IMR-90 (cell line): ENCODE results near the gene ANO8. TPM values are rescaled to one million over a fixed set of nuclear protein-coding genes. Genes with fewer than 3 reads are reported as not detected.

Experiments
- ATAC-seq: fragments of 200-7000 bp; cut with Tn5 transposase; 2 replicates; pipeline ENCODE4 v1.9.1; 2020; ENCODE audit warnings: low read depth, mild to moderate bottlenecking, moderate library complexity
- BruUV-seq: library from RNA; stranded (reverse); fragments of 400-500 nt; replicated peaks from 2 replicates; lab custom pipeline; 2021; lab: Mats Ljungman, UMichigan
- CTCF ChIA-PET: fragments of 300-600 bp; formaldehyde crosslinking; extraction: SDS; loops from one replicate; lab custom pipeline; 2021; ENCODE audit warnings: antibody characterized with exemption; lab: Yijun Ruan, JAX
- POLR2A ChIA-PET: fragments of 300-600 bp; sonication (Branson Sonifier 250); formaldehyde crosslinking; loops from one replicate; lab custom pipeline; 2022; ENCODE audit warnings: antibody characterized with exemption; ENCODE audit not compliant: unreplicated experiment; lab: Charles Lee
- DNase-seq: peaks from one replicate; pipeline ENCODE4 v3.0.0; 2013
- H2AFZ ChIP-seq: replicated peaks from 2 replicates; pipeline ENCODE3; 2013; ENCODE audit warnings: low read length, mild to moderate bottlenecking; ENCODE audit not compliant: poor library complexity
- H2AK5ac ChIP-seq: 2 replicates; pipeline ENCODE4 v1.6.1; 2013; ENCODE audit warnings: low read depth, low read length, inconsistent platforms
- H2AK9ac ChIP-seq: replicated peaks from 2 replicates; pipeline ENCODE3; 2013; ENCODE audit warnings: mild to moderate bottlenecking, low read depth, low read length, moderate library complexity; ENCODE audit not compliant: poor library complexity
- H2BK120ac ChIP-seq: 2 replicates; pipeline ENCODE4 v1.6.1; 2013; ENCODE audit warnings: low read depth, low read length, inconsistent platforms
- H2BK15ac ChIP-seq: 3 replicates; pipeline ENCODE4 v1.6.1; 2013; ENCODE audit warnings: low read depth, low read length, inconsistent platforms
- H2BK20ac ChIP-seq: 2 replicates; pipeline ENCODE4 v1.6.1; 2013; ENCODE audit warnings: low read depth, mild to moderate bottlenecking, inconsistent platforms, low read length, moderate library complexity
- H2BK5ac ChIP-seq: 2 replicates; pipeline ENCODE4 v1.6.1; 2013; ENCODE audit warnings: mild to moderate bottlenecking, low read depth, low read length, inconsistent platforms; ENCODE audit not compliant: poor library complexity, severe bottlenecking
- H3K14ac ChIP-seq: replicated peaks from 2 replicates; pipeline ENCODE4 v1.6.1; 2013; ENCODE audit warnings: low read depth, low read length, inconsistent platforms
- H3K18ac ChIP-seq: 2 replicates; pipeline ENCODE4 v1.6.1; 2013; ENCODE audit warnings: low read depth, low read length, control low read depth
- H3K23ac ChIP-seq: 2 replicates; pipeline ENCODE4 v1.6.1; 2013; ENCODE audit warnings: low read depth, low read length, inconsistent platforms
- H3K27ac ChIP-seq: 2 replicates; pipeline ENCODE4 v1.5.1; 2013; ENCODE audit warnings: mild to moderate bottlenecking, control low read depth, low read length; ENCODE audit not compliant: insufficient read depth
- H3K27me3 ChIP-seq: 2 replicates; pipeline ENCODE4 v1.6.1; 2013; ENCODE audit warnings: low read length; ENCODE audit not compliant: control insufficient read depth, insufficient read depth
- H3K36me3 ChIP-seq: 2 replicates; pipeline ENCODE4 v1.6.1; 2013; ENCODE audit warnings: low read length, mixed read lengths; ENCODE audit not compliant: control insufficient read depth, insufficient read depth
- H3K4ac ChIP-seq: 2 replicates; pipeline ENCODE4 v1.6.1; 2013; ENCODE audit warnings: low read depth, low read length, inconsistent platforms
- H3K4me1 ChIP-seq: 2 replicates; pipeline ENCODE4 v1.6.1; 2013; ENCODE audit warnings: low read length, mixed read lengths; ENCODE audit not compliant: control insufficient read depth, insufficient read depth
- H3K4me2 ChIP-seq: 2 replicates; pipeline ENCODE4 v1.6.1; 2013; ENCODE audit warnings: low read depth, mild to moderate bottlenecking, control low read depth, low read length, moderate library complexity
- H3K4me3 ChIP-seq: 2 replicates; pipeline ENCODE4 v1.5.1; 2013; ENCODE audit warnings: low read depth, mild to moderate bottlenecking, control low read depth, low read length, moderate library complexity; ENCODE audit not compliant: insufficient read depth
- H3K56ac ChIP-seq: 2 replicates; pipeline ENCODE4 v1.6.1; 2013; ENCODE audit warnings: low read length, inconsistent platforms; ENCODE audit not compliant: insufficient read depth; ENCODE audit errors: extremely low read depth
- H3K79me1 ChIP-seq, 2 experiments: 2 replicates each; pipeline ENCODE4 v1.6.1; 2013; ENCODE audit warnings: low read length in 2 of 2, inconsistent platforms in 1 of 2, low read depth in 1 of 2
- H3K9ac ChIP-seq: 2 replicates; pipeline ENCODE4 v1.6.1; 2013; ENCODE audit warnings: low read depth, low read length, control low read depth
- H3K9me1 ChIP-seq: 2 replicates; pipeline ENCODE4 v1.6.1; 2013; ENCODE audit warnings: low read length, inconsistent platforms; ENCODE audit not compliant: insufficient read depth
- H3K9me3 ChIP-seq: 2 replicates; pipeline ENCODE4 v1.6.1; 2013; ENCODE audit warnings: low read length; ENCODE audit not compliant: control insufficient read depth, insufficient read depth
- H4K20me1 ChIP-seq: 2 replicates; pipeline ENCODE4 v1.6.1; 2013; ENCODE audit warnings: low read length, inconsistent platforms; ENCODE audit not compliant: insufficient read depth
- H4K5ac ChIP-seq: 2 replicates; pipeline ENCODE4 v1.6.1; 2013; ENCODE audit warnings: mild to moderate bottlenecking, low read depth, low read length, control low read depth
- H4K8ac ChIP-seq, 2 experiments: 2 replicates each; pipeline ENCODE4 v1.6.1; 2013; ENCODE audit warnings: low read depth in 2 of 2, low read length in 2 of 2, control low read depth in 1 of 2, inconsistent platforms in 1 of 2
- H4K91ac ChIP-seq: 2 replicates; pipeline ENCODE4 v1.6.1; 2013; ENCODE audit warnings: low read depth, low read length, inconsistent platforms; ENCODE audit not compliant: insufficient read depth
- BHLHE40 ChIP-seq: fragments of 150-350 bp; IDR thresholded peaks from 2 replicates; pipeline ENCODE4 v1.6.1; 2016; ENCODE audit warnings: mild to moderate bottlenecking, low read depth, low read length
- CEBPB ChIP-seq: IDR thresholded peaks from 2 replicates; pipeline ENCODE4 v1.6.1; 2012; ENCODE audit warnings: low read depth, low read length, improper control_type of control experiment
- CHD1 ChIP-seq: IDR thresholded peaks from 2 replicates; pipeline ENCODE4 v1.6.1; 2012; ENCODE audit warnings: low read depth, low read length, improper control_type of control experiment
- FOS ChIP-seq: fragments of 150-350 bp; IDR thresholded peaks from 2 replicates; pipeline ENCODE4 v1.6.1; 2016; ENCODE audit warnings: low read depth, low read length
- MAFK ChIP-seq: IDR thresholded peaks from 2 replicates; pipeline ENCODE4 v1.6.1; 2012; ENCODE audit warnings: low read depth, low read length, improper control_type of control experiment
- MAZ ChIP-seq: IDR thresholded peaks from 2 replicates; pipeline ENCODE4 v1.6.1; 2012; ENCODE audit warnings: low read depth, mild to moderate bottlenecking, low read length, improper control_type of control experiment, moderate library complexity, borderline replicate concordance
- MXI1 ChIP-seq: IDR thresholded peaks from 2 replicates; pipeline ENCODE4 v1.6.1; 2012; ENCODE audit warnings: low read depth, mild to moderate bottlenecking, low read length, moderate library complexity, borderline replicate concordance
- NFE2L2 ChIP-seq: fragments of 150-350 bp; IDR thresholded peaks from 2 replicates; pipeline ENCODE4 v1.6.1; 2016; ENCODE audit warnings: low read depth, mild to moderate bottlenecking, low read length
- POLR2A ChIP-seq: IDR thresholded peaks from 2 replicates; pipeline ENCODE4 v1.6.1; 2012; ENCODE audit warnings: mild to moderate bottlenecking, low read depth, low read length
- RAD21 ChIP-seq: IDR thresholded peaks from 2 replicates; pipeline ENCODE4 v1.6.1; 2012; ENCODE audit warnings: low read length, improper control_type of control experiment
- RCOR1 ChIP-seq: IDR thresholded peaks from 2 replicates; pipeline ENCODE4 v1.6.1; 2012; ENCODE audit warnings: mild to moderate bottlenecking, low read length, improper control_type of control experiment; ENCODE audit not compliant: insufficient replicate concordance
- RFX5 ChIP-seq: IDR thresholded peaks from 2 replicates; pipeline ENCODE4 v1.8.0; 2012; ENCODE audit warnings: low read depth, mild to moderate bottlenecking, low read length, moderate library complexity
- SMC3 ChIP-seq: fragments of 150-350 bp; IDR thresholded peaks from 2 replicates; pipeline ENCODE4 v1.6.1; 2016; ENCODE audit warnings: low read depth, mild to moderate bottlenecking, antibody characterized with exemption, low read length, moderate library complexity
- USF2 ChIP-seq: fragments of 150-350 bp; IDR thresholded peaks from 2 replicates; pipeline ENCODE4 v1.6.1; 2017; ENCODE audit warnings: mild to moderate bottlenecking, antibody characterized with exemption, low read length, low read depth
- WGBS, 2 experiments: methylation state at CpG; one replicate each; pipeline versions ENCODE4 v1.1.5 to v1.1.7; 2013; ENCODE audit warnings: missing lambda C conversion rate in 2 of 2; ENCODE audit not compliant: insufficient read length in 1 of 2; ENCODE audit errors: extremely low coverage in 2 of 2; 5-methylcytosine and 5-hydroxymethylcytosine counted together
- dilution Hi-C: fragments of 300-500 bp; cut with HindIII; formaldehyde crosslinking; loops from one replicate; pipeline ENCODE4 v1.14.3; 2018; ENCODE audit warnings: low sequenced_read_pairs; ENCODE audit not compliant: unreplicated experiment
- in situ Hi-C: fragments of 300-500 bp; cut with MboI; formaldehyde crosslinking; loops from 3 replicates; pipeline ENCODE4 v1.14.3; 2019; ENCODE audit warnings: low sequenced_read_pairs, inconsistent platforms, mixed read lengths
- intact Hi-C: fragments of 100-400 bp; cut with micrococcal nuclease; formaldehyde crosslinking; loops from 2 replicates; pipeline ENCODE4 v1.10.0; 2022
- polyA plus RNA-seq, 3 experiments: library from polyadenylated mRNA; depleted of rRNA; stranded (reverse); fragments of >200 nt; gene quantifications; 2 replicates each; pipeline ENCODE4 v1.2.3, GENCODE V29; 2012; ENCODE audit warnings: low replicate concordance in 1 of 3
- total RNA-seq: library from RNA; depleted of rRNA; stranded (reverse); fragments of >200 nt; gene quantifications from 2 replicates; pipeline ENCODE4 v1.2.3, GENCODE V29; 2012
- TF ChIP-seq, protein P1 (sequence below): fragments of 150-350 bp; IDR thresholded peaks from 2 replicates; pipeline ENCODE4 v1.6.1; 2016; ENCODE audit warnings: low read depth, mild to moderate bottlenecking, low read length, moderate library complexity, borderline replicate concordance

Gene ANO8
- total and polyA plus RNA-seq, 2 of the 4 experiments (the other 2 are of a cell fraction): 1.6 to 5.6 TPM

GRCh38 chr19:17341845-17342244 lies 7.2 kb upstream of the ANO8 start:
- no peak overlapping the region for H3K56ac ChIP-seq
- in situ Hi-C loops: no loop called here
- H3K4me3 ChIP-seq: no peak overlapping the region
- dilution Hi-C loops: no loop called here
- TF ChIP-seq RFX5: no peak
- TF ChIP-seq NFE2L2: no peak
- TF ChIP-seq FOS: no peak
- no peak for TF ChIP-seq RAD21
- no peak for TF ChIP-seq MAFK
- TF ChIP-seq MAZ: no peak
- TF ChIP-seq, protein P1, sequence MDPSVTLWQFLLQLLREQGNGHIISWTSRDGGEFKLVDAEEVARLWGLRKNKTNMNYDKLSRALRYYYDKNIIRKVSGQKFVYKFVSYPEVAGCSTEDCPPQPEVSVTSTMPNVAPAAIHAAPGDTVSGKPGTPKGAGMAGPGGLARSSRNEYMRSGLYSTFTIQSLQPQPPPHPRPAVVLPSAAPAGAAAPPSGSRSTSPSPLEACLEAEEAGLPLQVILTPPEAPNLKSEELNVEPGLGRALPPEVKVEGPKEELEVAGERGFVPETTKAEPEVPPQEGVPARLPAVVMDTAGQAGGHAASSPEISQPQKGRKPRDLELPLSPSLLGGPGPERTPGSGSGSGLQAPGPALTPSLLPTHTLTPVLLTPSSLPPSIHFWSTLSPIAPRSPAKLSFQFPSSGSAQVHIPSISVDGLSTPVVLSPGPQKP: no peak
- TF ChIP-seq MXI1: no peak
- TF ChIP-seq CHD1: no peak
- no peak for TF ChIP-seq SMC3
- TF ChIP-seq CEBPB: no peak
- no peak for TF ChIP-seq BHLHE40
- TF ChIP-seq USF2: no peak
- TF ChIP-seq POLR2A: no peak
- no peak for TF ChIP-seq RCOR1
- H3K79me1 ChIP-seq: peaks cover 7 to 15% of the 10 kb centered on the region in 2 experiments; a peak in 3 of 4 replicates
- 88% methylated on average over 1 of the region's 7 CpGs; no CpG with 5 or more reads in 1 of the 2 experiments for WGBS, 2 experiments
- no peak for DNase-seq
- POLR2A ChIA-PET: no interaction called here
- no peak overlapping the region for H3K9ac ChIP-seq
- H4K91ac ChIP-seq: no peak overlapping the region
- H2AK9ac ChIP-seq: no peak overlapping the region
- H3K27ac ChIP-seq: no peak overlapping the region
- no peak overlapping the region for H2BK5ac ChIP-seq
- H3K4me2 ChIP-seq: no peak overlapping the region
- H3K4ac ChIP-seq: no peak overlapping the region
- H3K36me3 ChIP-seq: peaks cover 5% of the 10 kb centered on the region; the same call in 1 of the 2 replicates
- no peaks in the 10 kb centered on the region for H3K27me3 ChIP-seq
- intact Hi-C loops: no loop called here
- H3K9me1 ChIP-seq: no peaks in the 10 kb centered on the region
- H3K4me1 ChIP-seq: peaks cover 4% of the 10 kb centered on the region
- H3K18ac ChIP-seq: no peak overlapping the region
- no TSS peak for BruUV-seq
- no peak overlapping the region for H2BK20ac ChIP-seq
- H2BK15ac ChIP-seq: no peak overlapping the region
- no peak overlapping the region for H2AFZ ChIP-seq
- ATAC-seq: no peak
- no peak overlapping the region for H3K14ac ChIP-seq
- no peak overlapping the region for H2AK5ac ChIP-seq
- no peak overlapping the region for H3K23ac ChIP-seq
- CTCF ChIA-PET: no interaction called here
- no peak overlapping the region for H4K8ac ChIP-seq
- H3K9me3 ChIP-seq: no peaks in the 10 kb centered on the region
- no peak overlapping the region for H4K5ac ChIP-seq
- H2BK120ac ChIP-seq: no peak overlapping the region
- no peaks in the 10 kb centered on the region for H4K20me1 ChIP-seq
